DMS 273 (cell line): ENCODE measurements around the gene HNRNPA2B1.
"Not testable (repeated sequence)": the region's sequence is repeated elsewhere in the genome, so short reads cannot be mapped to it uniquely, and the experiment has no call there.

ENCODE experiments used
- DNase-seq: peaks from one replicate; lab custom pipeline; 2025; ENCODE audit not compliant: unreplicated experiment; lab: John Stamatoyannopoulos, UW

HNRNPA2B1 gene

DNA sequence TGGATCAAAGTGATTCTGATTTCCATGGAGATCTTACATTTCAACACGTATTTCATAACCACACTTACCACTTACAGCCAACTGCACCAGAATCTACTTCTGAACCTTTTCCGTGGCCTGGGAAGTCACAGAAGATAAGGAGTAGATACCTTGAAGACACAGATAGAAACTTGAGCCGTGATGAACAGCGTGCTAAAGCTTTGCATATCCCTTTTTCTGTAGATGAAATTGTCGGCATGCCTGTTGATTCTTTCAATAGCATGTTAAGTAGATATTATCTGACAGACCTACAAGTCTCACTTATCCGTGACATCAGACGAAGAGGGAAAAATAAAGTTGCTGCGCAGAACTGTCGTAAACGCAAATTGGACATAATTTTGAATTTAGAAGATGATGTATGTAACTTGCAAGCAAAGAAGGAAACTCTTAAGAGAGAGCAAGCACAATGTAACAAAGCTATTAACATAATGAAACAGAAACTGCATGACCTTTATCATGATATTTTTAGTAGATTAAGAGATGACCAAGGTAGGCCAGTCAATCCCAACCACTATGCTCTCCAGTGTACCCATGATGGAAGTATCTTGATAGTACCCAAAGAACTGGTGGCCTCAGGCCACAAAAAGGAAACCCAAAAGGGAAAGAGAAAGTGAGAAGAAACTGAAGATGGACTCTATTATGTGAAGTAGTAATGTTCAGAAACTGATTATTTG is 15.3 kb downstream of the HNRNPA2B1 start:
- no peak for DNase-seq

DNA sequence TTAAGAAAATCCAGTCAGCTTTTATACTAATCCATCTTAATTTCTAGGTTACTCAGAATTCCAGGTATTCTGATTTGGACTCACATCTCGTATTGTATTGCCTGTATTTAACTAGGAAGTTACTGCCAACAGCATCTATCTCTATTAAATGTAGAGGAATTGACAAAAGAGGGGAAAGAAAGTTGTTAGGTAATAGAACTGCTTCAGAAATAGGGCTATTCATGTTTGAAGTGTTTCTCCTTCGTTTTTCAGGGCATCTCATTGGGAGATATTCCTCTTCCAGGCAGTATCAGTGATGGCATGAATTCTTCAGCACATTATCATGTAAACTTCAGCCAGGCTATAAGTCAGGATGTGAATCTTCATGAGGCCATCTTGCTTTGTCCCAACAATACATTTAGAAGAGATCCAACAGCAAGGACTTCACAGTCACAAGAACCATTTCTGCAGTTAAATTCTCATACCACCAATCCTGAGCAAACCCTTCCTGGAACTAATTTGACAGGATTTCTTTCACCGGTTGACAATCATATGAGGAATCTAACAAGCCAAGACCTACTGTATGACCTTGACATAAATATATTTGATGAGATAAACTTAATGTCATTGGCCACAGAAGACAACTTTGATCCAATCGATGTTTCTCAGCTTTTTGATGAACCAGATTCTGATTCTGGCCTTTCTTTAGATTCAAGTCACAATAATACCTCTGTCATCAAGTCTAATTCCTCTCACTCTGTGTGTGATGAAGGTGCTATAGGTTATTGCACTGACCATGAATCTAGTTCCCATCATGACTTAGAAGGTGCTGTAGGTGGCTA is 16.1 kb downstream of the HNRNPA2B1 start:
- DNase-seq = not testable (repeated sequence)

DNA sequence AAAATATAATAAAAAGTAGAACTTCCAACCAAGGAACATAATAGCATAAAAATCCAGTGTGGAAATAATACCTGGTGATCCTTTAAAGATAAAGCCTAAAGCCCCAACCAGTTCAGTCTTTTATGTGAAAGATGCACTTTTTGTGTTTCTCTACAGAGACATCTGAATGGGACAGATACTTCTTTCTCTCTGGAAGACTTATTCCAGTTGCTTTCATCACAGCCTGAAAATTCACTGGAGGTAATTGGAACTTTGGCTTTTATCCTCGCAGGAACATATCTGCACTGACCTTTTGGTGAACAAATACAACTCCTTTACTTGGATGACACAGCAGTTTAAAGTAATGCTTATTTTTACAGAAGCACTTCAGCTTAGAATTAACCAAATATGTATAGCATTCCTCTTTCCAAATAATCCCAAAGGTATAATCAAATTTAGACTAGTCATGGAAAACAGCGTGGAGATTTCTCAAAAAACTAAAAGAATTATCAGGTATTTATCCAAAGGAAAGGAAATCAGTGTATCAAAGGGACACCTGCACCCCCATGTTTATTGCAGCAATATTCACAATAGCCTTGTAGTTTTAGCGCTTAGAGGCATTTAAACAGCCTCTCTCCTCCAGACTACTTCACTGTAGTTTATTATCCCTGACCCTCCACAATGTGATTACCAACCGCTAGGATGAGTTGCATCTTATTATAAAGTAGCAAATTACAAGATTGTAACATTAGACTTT is 16.8 kb downstream of the HNRNPA2B1 start:
- DNase-seq = peak; percentile 57

DNA sequence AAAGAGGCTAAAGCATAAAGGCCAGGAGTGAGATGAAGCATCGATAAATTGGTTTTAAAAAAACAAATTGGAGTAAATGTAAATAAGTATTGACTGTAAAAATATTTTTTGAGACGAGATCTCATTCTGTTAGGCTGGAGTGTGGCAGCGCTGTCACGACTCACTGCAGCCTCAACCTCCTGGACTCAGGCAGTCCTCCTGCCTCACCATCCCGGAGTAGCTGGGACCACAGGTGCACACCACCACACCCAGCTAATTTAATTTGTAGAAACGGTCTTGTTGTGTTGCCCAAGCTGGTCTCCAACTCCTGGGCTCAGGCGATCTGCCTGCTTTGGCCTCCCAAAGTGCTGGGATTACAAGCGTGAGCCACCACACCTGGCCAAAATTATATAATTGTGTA is 17.8 kb downstream of the HNRNPA2B1 start:
- DNase-seq = no peak

GRCh38 chr7:26182283-26182682 is 18.3 kb downstream of the HNRNPA2B1 start:
- no peak for DNase-seq

- no peak for DNase-seq
Measured at GRCh38 chr7:26181474-26182227, 18.9 kb downstream of the HNRNPA2B1 start.

GRCh38 chr7:26180792-26181198 is 19.8 kb downstream of the HNRNPA2B1 start:
- DNase-seq = no peak

DNA sequence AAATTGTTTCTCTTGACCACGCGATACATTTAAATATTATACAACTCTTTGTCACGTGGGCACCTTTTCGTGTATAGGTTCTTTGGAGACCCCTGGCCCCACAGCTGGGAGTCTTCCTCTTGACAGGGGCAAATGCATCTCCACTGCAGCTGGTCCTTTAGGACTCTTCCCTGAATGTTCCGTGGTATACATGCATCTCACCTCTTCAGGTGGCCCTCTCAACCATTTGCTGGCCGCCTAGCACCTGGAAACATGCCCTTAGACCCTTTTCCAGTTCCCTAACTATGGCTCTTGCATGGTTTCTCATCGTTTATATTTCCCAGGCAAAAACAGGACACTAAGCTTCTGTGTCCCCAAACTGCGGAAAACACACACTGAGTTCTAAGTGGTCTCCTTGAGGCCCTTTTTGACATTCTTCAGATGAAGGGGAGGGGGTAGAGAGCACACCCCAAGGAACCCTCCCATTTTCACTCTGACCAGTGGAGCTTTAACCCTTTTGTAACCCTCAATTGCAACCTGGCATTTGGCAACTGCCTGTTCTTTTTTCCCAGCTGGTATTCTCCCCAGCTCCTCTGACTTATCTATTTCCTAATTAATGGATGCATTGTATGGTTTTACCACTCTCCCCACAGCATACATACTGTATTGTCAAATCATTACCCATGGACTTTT is 20.6 kb downstream of the HNRNPA2B1 start:
- no peak for DNase-seq

DNA sequence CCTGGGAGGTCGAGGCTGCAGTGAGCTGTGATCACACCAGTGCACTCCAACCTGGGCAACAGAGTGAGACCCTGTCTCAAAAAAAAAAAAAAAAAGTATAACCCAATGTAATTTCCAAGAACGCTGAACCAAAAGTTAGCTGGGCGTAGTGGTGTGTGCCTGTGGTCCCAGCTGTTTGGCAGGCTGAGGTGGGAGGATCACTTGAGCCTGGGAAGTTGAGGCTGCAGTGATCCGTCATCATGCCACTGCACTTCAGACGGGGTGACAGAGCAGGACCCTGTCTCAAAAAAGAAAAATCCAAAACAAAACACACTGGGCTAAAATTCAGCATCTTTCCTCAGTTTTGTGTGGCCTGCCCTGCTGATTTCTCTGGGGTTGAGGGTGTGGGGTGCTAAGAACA is 21.1 kb downstream of the HNRNPA2B1 start:
- DNase-seq = no peak

DNA sequence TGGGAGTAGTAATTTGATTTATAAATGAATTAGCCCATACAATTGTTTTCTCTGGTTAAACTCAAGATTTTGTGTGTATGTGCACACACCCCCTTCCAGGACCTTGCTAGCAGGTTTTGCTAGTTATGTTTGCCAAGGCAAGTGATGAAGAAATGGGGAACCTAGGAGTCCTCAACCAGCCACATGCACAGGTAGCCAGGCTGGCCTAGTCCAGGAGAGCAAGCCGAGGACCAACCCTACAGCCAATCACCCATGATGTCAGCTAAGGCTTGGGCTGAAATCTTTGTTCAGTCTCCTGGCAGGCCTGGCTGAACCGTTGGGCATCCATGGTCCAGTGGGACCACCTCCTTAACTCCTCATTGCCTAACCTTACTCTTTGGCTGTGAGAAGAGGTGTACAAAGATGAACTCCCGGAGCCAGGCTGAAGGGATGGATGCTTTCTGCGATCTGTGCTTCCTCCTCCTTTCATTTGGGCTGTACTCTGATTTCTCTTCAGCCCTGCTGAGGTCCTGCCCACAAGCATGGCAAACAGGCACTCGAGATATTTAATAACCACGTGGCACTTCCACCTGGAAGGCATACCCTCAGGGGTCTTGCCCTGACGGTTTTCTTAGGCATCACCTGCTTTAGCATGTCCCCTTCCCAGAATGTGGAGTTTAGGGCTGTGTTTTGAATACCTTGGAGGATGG is 22.1 kb downstream of the HNRNPA2B1 start:
- DNase-seq = no peak

DNA sequence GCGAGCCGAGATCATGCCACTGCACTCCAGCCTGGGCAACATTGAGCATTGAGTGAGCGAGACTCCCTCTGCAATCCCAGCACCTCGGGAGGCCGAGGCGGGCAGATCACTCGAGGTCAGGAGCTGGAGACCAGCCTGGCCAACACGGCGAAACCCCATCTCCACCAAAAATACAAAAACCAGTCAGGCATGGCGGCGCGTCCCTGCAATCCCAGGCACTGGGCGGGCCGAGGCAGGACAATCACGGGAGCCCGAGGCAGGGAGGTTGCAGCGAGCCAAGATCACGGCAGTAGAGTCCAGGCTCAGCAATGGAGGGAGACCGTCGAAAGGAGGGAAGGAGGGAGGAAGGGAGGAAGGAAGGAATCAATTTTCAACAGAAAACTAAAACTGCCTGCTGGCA is 23.3 kb downstream of the HNRNPA2B1 start:
- not testable (repeated sequence) for DNase-seq

DNA sequence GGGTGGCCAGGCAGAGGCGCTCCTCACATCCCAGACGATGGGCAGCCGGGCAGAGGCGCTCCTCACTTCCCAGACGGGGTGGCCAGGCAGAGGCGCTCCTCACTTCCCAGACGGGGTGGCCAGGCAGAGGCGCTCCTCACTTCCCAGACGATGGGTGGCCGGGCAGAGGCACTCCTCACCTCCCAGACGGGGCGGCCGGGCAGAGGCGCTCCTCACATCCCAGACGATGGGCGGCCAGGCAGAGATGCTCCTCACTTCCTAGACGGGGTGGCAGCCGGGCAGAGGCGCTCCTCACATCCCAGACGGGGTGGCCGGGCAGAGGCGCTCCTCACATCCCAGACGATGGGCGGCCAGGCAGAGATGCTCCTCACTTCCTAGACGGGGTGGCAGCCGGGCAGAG is 23.9 kb downstream of the HNRNPA2B1 start:
- not testable (repeated sequence) for DNase-seq

GRCh38 chr7:26175903-26176302 is 24.6 kb downstream of the HNRNPA2B1 start:
- DNase-seq = not testable (repeated sequence)

DNA sequence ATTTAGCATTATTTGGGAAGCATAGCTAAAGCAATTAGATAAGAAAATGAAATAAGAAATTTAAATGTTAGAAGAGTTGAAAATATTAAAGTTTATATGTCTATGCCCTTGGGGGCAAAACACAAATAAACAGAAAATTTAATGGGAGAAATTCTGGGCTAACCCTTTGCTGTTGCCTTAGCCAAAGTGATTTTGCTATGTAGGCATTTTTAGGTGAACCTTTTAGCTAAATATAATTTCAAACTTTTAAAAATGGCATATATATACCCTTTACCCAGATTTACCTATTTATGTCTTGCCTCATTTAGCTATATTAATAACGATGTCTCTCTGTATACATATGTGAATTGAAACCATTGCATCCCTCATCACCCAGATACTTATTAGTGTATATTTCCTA is 28.5 kb downstream of the HNRNPA2B1 start:
- no peak for DNase-seq

GRCh38 chr7:26171601-26172000 is 28.9 kb downstream of the HNRNPA2B1 start:
- DNase-seq = no peak

- no peak for DNase-seq
Measured at GRCh38 chr7:26170663-26171062, 29.9 kb downstream of the HNRNPA2B1 start.

- no peak for DNase-seq
Measured at GRCh38 chr7:26169271-26169670, 31.3 kb downstream of the HNRNPA2B1 start.

GRCh38 chr7:26168458-26169023 is 32.0 kb downstream of the HNRNPA2B1 start:
- DNase-seq = no peak

DNA sequence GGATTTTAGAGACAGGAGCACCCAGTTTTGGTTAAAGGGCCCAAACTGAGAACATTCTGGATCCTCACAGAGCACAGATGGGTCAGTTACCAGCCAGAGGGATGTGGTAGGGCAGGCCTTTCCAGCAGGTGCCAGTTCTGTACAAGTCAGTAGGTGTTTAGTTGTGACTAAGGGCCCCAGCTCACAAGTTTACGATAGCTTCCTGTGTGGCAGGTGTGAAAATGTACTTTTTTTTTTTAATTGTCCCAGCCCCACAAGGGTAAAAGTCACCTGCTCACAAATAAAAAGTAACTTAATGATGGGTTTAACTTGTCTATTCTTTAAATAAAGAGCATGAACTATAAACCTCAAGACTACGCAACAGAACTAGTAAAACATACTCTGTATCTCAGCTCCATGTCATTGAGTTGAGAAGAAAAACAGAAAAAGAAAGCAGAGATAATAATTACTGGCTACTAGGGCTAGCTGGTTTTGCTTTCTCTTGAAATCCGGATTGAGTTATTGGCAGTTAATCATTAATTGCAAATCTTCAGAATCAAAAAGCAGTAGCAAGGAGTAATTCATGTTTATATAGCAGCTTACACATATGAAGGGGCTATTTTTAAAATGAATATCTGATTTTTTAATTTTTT is 33.1 kb downstream of the HNRNPA2B1 start:
- DNase-seq = no peak
